ENCODE results near the gene GCKR. TPM values are rescaled to one million over a fixed set of nuclear protein-coding genes. Genes with fewer than 3 reads are reported as not detected.

The GCKR gene
- total RNA-seq, 2 donors from 2014 or later = not detected

DNA sequence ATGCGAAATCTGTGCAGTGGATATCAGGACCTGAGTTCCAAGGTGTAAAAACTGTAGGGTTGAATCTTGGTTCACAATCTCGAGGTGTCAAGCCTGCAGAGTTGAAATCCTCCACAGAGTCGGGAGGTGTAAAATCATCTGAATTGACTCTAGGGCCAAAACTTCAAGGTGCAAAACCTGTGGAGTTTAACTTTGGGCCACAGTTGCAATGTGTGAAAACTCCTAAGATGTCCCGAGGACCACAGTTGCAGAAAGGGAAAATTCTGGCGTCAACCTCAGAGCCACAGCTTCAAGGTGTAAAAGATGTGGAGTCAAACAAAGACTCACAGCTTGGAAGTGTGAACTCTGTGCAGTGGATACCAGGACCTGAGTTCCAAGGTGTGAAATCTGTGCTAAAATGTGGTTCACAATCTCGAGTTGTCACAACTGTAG lies 76.4 kb downstream of the GCKR start:
- Mint-ChIP-seq H3K9me3 (peaks cover 9% of the 10 kb centered on the region), H3K27ac (no peak overlapping the region), H3K4me1 (peaks cover 3% of the 10 kb centered on the region), H3K36me3 (ENCODE audit: low read depth) (no peaks in the 10 kb centered on the region), H3K4me3 (no peak overlapping the region), H3K27me3 (peaks cover 10% of the 10 kb centered on the region)
- no peak for ATAC-seq (replicated peaks)

Other genes starting within 250 kb of the GCKR start
- gene SLC30A3, start 233.8 kb upstream of the GCKR start, total RNA-seq = under 1 TPM in 1 of 2 donors, not detected in 1; 0.50 TPM
- not detected for gene DNAJC5G, start 221.4 kb upstream of the GCKR start, total RNA-seq
- gene TRIM54, start 214.4 kb upstream of the GCKR start, total RNA-seq = under 1 TPM in 1 of 2 donors, not detected in 1; 0.13 TPM
- 1 to 10 TPM; 1.7 to 2.4 TPM for gene UCN, start 188.4 kb upstream of the GCKR start, total RNA-seq
- gene MPV17, start 173.7 kb upstream of the GCKR start, total RNA-seq = 10 to 100 TPM; 77.2 to 89.2 TPM
- 10 to 100 TPM; 67.2 to 85.8 TPM for gene GTF3C2, start 140.1 kb upstream of the GCKR start, total RNA-seq
- gene EIF2B4, start 126.5 kb upstream of the GCKR start, total RNA-seq = 10 to 100 TPM; 34.7 to 42.9 TPM
- gene SNX17, start 126.2 kb upstream of the GCKR start, total RNA-seq = 10 to 100 TPM; 59.0 to 90.4 TPM
- 10 to 100 TPM; 10.8 to 16.2 TPM for gene ZNF513, start 116.1 kb upstream of the GCKR start, total RNA-seq
- 100 to 1,000 TPM in 1 of 2 donors, 10 to 100 TPM in 1; 67.0 to 158 TPM for gene PPM1G, start 87.2 kb upstream of the GCKR start, total RNA-seq
- 10 to 100 TPM; 65.2 to 76.1 TPM for gene NRBP1, start 68.2 kb upstream of the GCKR start, total RNA-seq
- gene KRTCAP3, start 54.5 kb upstream of the GCKR start, total RNA-seq = 1 to 10 TPM; 2.6 to 5.0 TPM
- gene IFT172, start 7.1 kb upstream of the GCKR start, total RNA-seq = 10 to 100 TPM; 10.5 to 18.6 TPM
- gene FNDC4, start 1.6 kb upstream of the GCKR start, total RNA-seq = under 1 TPM in 1 of 2 donors, not detected in 1; 0.21 TPM
- 10 to 100 TPM; 27.2 to 39.5 TPM for gene ZNF512, start 86.2 kb downstream of the GCKR start, total RNA-seq
- under 1 TPM; 0.26 to 0.45 TPM for gene CCDC121, start 132.2 kb downstream of the GCKR start, total RNA-seq
- gene GPN1, start 132.2 kb downstream of the GCKR start, total RNA-seq = 10 to 100 TPM; 38.5 to 55.4 TPM
- gene SUPT7L, start 166.8 kb downstream of the GCKR start, total RNA-seq = 10 to 100 TPM; 27.7 to 32.7 TPM
- 10 to 100 TPM; 23.6 to 25.5 TPM for gene SLC4A1AP, start 167.1 kb downstream of the GCKR start, total RNA-seq